ENCODE data around the gene ZC2HC1B. TPM values are rescaled to one million over a fixed set of nuclear protein-coding genes. Genes with fewer than 3 reads are reported as not detected.

ZC2HC1B gene
- total RNA-seq, 1 donor from 2014 or later = not detected

DNA sequence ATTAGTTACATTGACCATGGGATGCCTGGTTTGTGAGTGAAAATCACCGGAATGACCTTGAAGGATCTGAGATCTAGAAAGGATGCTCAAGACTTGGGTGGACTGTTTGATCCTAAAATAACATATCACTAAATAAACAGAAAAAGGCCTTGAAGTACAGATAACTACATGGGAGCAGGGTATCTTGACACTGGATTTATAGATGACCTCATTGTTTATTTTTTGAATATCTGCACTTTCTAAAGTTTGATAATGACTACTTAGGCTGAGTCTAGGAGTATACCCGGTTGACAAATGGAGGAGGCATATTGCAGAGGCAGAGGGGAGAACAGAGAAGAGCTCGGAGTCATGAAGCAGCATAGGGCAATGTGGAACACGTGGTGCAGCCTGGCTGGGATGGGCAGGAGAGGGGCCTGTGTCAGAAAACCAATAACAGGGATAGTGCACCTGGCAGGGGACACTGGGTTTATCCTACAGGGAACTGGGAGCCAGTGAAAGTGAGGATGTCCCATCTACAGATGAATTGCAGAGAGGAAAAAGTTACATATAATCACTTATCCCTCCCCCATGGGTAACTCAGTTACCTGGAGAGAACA, 93.5 kb downstream of the ZC2HC1B start:
- TF ChIP-seq, protein P1, sequence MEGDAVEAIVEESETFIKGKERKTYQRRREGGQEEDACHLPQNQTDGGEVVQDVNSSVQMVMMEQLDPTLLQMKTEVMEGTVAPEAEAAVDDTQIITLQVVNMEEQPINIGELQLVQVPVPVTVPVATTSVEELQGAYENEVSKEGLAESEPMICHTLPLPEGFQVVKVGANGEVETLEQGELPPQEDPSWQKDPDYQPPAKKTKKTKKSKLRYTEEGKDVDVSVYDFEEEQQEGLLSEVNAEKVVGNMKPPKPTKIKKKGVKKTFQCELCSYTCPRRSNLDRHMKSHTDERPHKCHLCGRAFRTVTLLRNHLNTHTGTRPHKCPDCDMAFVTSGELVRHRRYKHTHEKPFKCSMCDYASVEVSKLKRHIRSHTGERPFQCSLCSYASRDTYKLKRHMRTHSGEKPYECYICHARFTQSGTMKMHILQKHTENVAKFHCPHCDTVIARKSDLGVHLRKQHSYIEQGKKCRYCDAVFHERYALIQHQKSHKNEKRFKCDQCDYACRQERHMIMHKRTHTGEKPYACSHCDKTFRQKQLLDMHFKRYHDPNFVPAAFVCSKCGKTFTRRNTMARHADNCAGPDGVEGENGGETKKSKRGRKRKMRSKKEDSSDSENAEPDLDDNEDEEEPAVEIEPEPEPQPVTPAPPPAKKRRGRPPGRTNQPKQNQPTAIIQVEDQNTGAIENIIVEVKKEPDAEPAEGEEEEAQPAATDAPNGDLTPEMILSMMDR (IDR thresholded peaks at IDR 0.05; ENCODE audit: insufficient read depth, low read depth, low read length) = no peak
- TF ChIP-seq EZH2 (IDR thresholded peaks at IDR 0.05; ENCODE audit: insufficient read depth, low read length) = no peak
- H3K4me1 Mint-ChIP-seq (ENCODE audit: low read depth, unreplicated experiment) = peaks cover 11% of the 10 kb centered on the region
- H3K36me3 Mint-ChIP-seq (ENCODE audit: low read depth, unreplicated experiment) = no peaks in the 10 kb centered on the region
- Histone ChIP-seq H3K79me2 (ENCODE audit: insufficient read depth, low read length) (no peaks in the 10 kb centered on the region), H3K36me3 (ENCODE audit: insufficient read depth, low read length) (no peaks in the 10 kb centered on the region), H3K27me3 (ENCODE audit: insufficient read depth, low read length) (no peaks in the 10 kb centered on the region), H4K20me1 (ENCODE audit: insufficient read depth, low read length) (no peaks in the 10 kb centered on the region), H3K4me3 (ENCODE audit: insufficient read depth, low read depth, low read length) (no peak overlapping the region), H3K27ac (ENCODE audit: low read depth, low read length) (no peak overlapping the region), H3K4me2 (ENCODE audit: low read length) (no peak overlapping the region), H3K9ac (ENCODE audit: low read length) (no peak overlapping the region), H3K4me1 (ENCODE audit: insufficient read depth, low read length) (peaks cover 5% of the 10 kb centered on the region), H3K9me3 (ENCODE audit: insufficient read depth, low read depth, low read length) (no peaks in the 10 kb centered on the region), H2AFZ (ENCODE audit: low read depth, low read length) (no peak overlapping the region)
- H3K27ac Mint-ChIP-seq (ENCODE audit: unreplicated experiment) = no peak overlapping the region
- DNase-seq (ENCODE audit: low read depth) (no peak), FAIRE-seq (no peak)
- H3K9me3 Mint-ChIP-seq (ENCODE audit: unreplicated experiment) = no peaks in the 10 kb centered on the region
- peaks cover 32% of the 10 kb centered on the region for H3K27me3 Mint-ChIP-seq (ENCODE audit: low read depth, unreplicated experiment)
- H3K4me3 Mint-ChIP-seq (ENCODE audit: unreplicated experiment) = no peak overlapping the region

DNA sequence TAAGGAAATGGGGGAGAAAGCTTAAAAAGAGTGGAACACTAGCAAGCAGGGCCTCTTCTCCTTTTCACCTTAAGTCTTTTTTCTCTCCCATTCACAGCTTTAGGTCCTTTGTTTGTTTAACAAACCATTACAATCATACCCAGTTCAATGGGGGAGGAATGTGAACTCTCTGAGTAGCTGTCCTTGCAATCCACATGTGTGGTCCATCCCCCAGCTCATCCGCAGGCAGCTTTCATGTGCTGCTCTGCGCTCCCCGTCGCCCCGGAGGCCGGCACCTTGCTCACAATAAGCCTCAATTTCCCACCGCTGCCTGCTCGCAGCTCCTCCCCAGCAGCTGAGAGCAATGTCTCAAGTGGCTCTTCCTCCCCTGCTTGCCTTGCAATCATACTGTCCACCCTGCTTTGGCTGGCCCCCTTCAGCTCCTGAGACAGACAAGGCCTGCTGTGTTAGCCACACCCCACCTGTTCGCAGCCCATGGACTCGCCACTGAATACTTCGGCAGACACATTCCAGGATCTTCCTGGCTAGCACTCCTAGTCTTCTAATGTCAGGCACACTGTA, 94.6 kb downstream of the ZC2HC1B start:
- no peaks in the 10 kb centered on the region for H3K36me3 ChIP-seq (ENCODE audit: insufficient read depth, low read length)
- Mint-ChIP-seq H3K27ac (ENCODE audit: unreplicated experiment) (no peak overlapping the region), H3K4me1 (ENCODE audit: low read depth, unreplicated experiment) (peaks cover 11% of the 10 kb centered on the region), H3K27me3 (ENCODE audit: low read depth, unreplicated experiment) (peaks cover 43% of the 10 kb centered on the region), H3K4me3 (ENCODE audit: unreplicated experiment) (no peak overlapping the region), H3K36me3 (ENCODE audit: low read depth, unreplicated experiment) (peaks cover 3% of the 10 kb centered on the region), H3K9me3 (ENCODE audit: unreplicated experiment) (no peaks in the 10 kb centered on the region)
- no peaks in the 10 kb centered on the region for H3K9me3 ChIP-seq (ENCODE audit: insufficient read depth, low read depth, low read length)
- H2AFZ ChIP-seq (ENCODE audit: low read depth, low read length) = no peak overlapping the region
- H3K79me2 ChIP-seq (ENCODE audit: insufficient read depth, low read length) = no peaks in the 10 kb centered on the region
- H3K27me3 ChIP-seq (ENCODE audit: insufficient read depth, low read length) = no peaks in the 10 kb centered on the region
- no peak overlapping the region for H3K4me2 ChIP-seq (ENCODE audit: low read length)
- FAIRE-seq = no peak
- H4K20me1 ChIP-seq (ENCODE audit: insufficient read depth, low read length) = no peaks in the 10 kb centered on the region
- H3K4me3 ChIP-seq (ENCODE audit: insufficient read depth, low read depth, low read length) = no peak overlapping the region
- H3K9ac ChIP-seq (ENCODE audit: low read length) = no peak overlapping the region
- TF ChIP-seq, protein P1 (IDR thresholded peaks at IDR 0.05; ENCODE audit: insufficient read depth, low read depth, low read length) = no peak
- no peak for TF ChIP-seq EZH2 (IDR thresholded peaks at IDR 0.05; ENCODE audit: insufficient read depth, low read length)
- no peak overlapping the region for H3K27ac ChIP-seq (ENCODE audit: low read depth, low read length)
- peaks cover 5% of the 10 kb centered on the region for H3K4me1 ChIP-seq (ENCODE audit: insufficient read depth, low read length)
- DNase-seq (ENCODE audit: low read depth) = no peak

DNA sequence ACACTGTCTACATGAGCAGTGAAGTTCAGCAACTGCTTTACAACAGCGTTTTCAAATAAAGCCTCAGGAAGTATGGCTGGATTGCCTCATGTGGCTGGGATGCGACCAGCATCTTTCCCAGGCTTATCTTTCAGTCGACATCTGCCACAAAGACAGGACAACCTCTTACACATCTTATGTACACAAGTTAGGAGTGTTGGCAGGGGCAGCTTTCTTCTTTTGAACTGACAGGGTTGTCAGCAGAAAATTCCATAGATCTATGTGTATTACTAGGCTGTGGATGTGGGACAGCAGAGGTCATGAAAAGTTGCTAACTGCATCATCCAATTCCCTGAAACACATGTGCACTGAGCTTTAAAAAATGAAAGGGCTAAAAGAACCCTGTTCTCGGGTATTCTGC, 95.7 kb downstream of the ZC2HC1B start:
- Histone ChIP-seq H3K4me1 (ENCODE audit: insufficient read depth, low read length) (peaks cover 5% of the 10 kb centered on the region), H3K36me3 (ENCODE audit: insufficient read depth, low read length) (no peaks in the 10 kb centered on the region), H3K4me3 (ENCODE audit: insufficient read depth, low read depth, low read length) (no peak overlapping the region), H3K9ac (ENCODE audit: low read length) (no peak overlapping the region), H3K79me2 (ENCODE audit: insufficient read depth, low read length) (no peaks in the 10 kb centered on the region), H4K20me1 (ENCODE audit: insufficient read depth, low read length) (no peaks in the 10 kb centered on the region), H3K4me2 (ENCODE audit: low read length) (no peak overlapping the region), H3K9me3 (ENCODE audit: insufficient read depth, low read depth, low read length) (no peaks in the 10 kb centered on the region), H3K27me3 (ENCODE audit: insufficient read depth, low read length) (no peaks in the 10 kb centered on the region), H3K27ac (ENCODE audit: low read depth, low read length) (no peak overlapping the region), H2AFZ (ENCODE audit: low read depth, low read length) (no peak overlapping the region)
- Mint-ChIP-seq H3K4me3 (ENCODE audit: unreplicated experiment) (no peak overlapping the region), H3K9me3 (ENCODE audit: unreplicated experiment) (peaks cover 2% of the 10 kb centered on the region), H3K27ac (ENCODE audit: unreplicated experiment) (no peak overlapping the region), H3K4me1 (ENCODE audit: low read depth, unreplicated experiment) (peaks cover 11% of the 10 kb centered on the region), H3K36me3 (ENCODE audit: low read depth, unreplicated experiment) (peaks cover 3% of the 10 kb centered on the region), H3K27me3 (ENCODE audit: low read depth, unreplicated experiment) (peaks cover 51% of the 10 kb centered on the region)
- TF ChIP-seq EZH2 (IDR thresholded peaks at IDR 0.05; ENCODE audit: insufficient read depth, low read length) = no peak
- TF ChIP-seq, protein P1 (IDR thresholded peaks at IDR 0.05; ENCODE audit: insufficient read depth, low read depth, low read length) = no peak
- no peak for FAIRE-seq
- DNase-seq (ENCODE audit: low read depth) = no peak
